Activated CD8-positive, alpha-beta T cell treated with anti-CD3 and anti-CD28 coated beads for 36 hours (primary cell): Measurements from ENCODE around the gene USP5. TPM values are rescaled to one million over a fixed set of nuclear protein-coding genes. Genes with fewer than 3 reads are reported as not detected.
"Not testable (repeated sequence)": the region's sequence is repeated elsewhere in the genome, so short reads cannot be mapped to it uniquely, and the experiment has no call there.

ENCODE experiments used
- ATAC-seq: fragments of 200-7000 bp; cut with Tn5 transposase; one replicate; pipeline ENCODE4 v1.10.0; 2021; ENCODE audit warnings: mild to moderate bottlenecking, moderate library complexity
- CTCF ChIA-PET: fragments of 350-600 bp; sonication (Branson Sonifier 250); formaldehyde crosslinking; loops from one replicate; lab custom pipeline; 2021; ENCODE audit warnings: antibody characterized with exemption; lab: Charles Lee
- POLR2A ChIA-PET: fragments of 350-600 bp; sonication (Branson Sonifier 250); formaldehyde crosslinking; loops from one replicate; lab custom pipeline; 2021; ENCODE audit warnings: antibody characterized with exemption; lab: Charles Lee
- DNase-seq: peaks from one replicate; pipeline ENCODE4 v3.0.0-alpha.2; 2020
- H3K27ac Mint-ChIP-seq: one replicate; pipeline ENCODE4 v1.8.0; 2021; ENCODE audit warnings: mild to moderate bottlenecking, mixed read lengths
- H3K27me3 Mint-ChIP-seq: one replicate; pipeline ENCODE4 v1.8.0; 2021; ENCODE audit warnings: mixed read lengths
- H3K36me3 Mint-ChIP-seq: one replicate; pipeline ENCODE4 v1.8.0; 2021; ENCODE audit warnings: low read depth, mixed read lengths
- H3K4me1 Mint-ChIP-seq: one replicate; pipeline ENCODE4 v1.8.0; 2021; ENCODE audit warnings: low read depth, mixed read lengths
- H3K4me3 Mint-ChIP-seq: one replicate; pipeline ENCODE4 v1.8.0; 2021; ENCODE audit warnings: mild to moderate bottlenecking, moderate library complexity, mixed read lengths
- H3K9me3 Mint-ChIP-seq: one replicate; pipeline ENCODE4 v1.8.0; 2021; ENCODE audit warnings: mixed read lengths
- CTCF ChIP-seq: fragments of 200-600 bp; IDR thresholded peaks from one replicate; pipeline ENCODE4 v1.8.0; 2022; ENCODE audit warnings: antibody characterized with exemption, mild to moderate bottlenecking
- intact Hi-C: fragments of 100-400 bp; cut with micrococcal nuclease; formaldehyde crosslinking; loops from one replicate; pipeline ENCODE4 v1.10.0; 2022
- total RNA-seq, 2 experiments: library from RNA; stranded (reverse); gene quantifications; one replicate each; pipeline ENCODE4 v1.2.3, GENCODE V29; 2021

USP5 gene
- total RNA-seq, 2 experiments from 2014 or later, result 109 to 112 TPM

- DNase-seq (no peak), ATAC-seq (no peak)
- no peak overlapping the region for H3K27ac Mint-ChIP-seq
- intact Hi-C loops, result no loop called here
- no peak for TF ChIP-seq CTCF
- ChIA-PET POLR2A (interaction anchor here (0.7 to 2.4 kb wide), 4 partner anchors 11 to 41 kb away, joined by 3 to 7 read pairs (median 5); partner anchors contain the start of genes C12orf57, ENO2 and RNU7-1), CTCF (interaction anchor here (2.0 to 3.4 kb wide), 3 partner anchors 10 to 30 kb away, joined by 7 to 30 read pairs (median 14); partner anchors contain the start of gene SPSB2)
- no peaks in the 10 kb centered on the region for H3K9me3 Mint-ChIP-seq
- H3K4me3 Mint-ChIP-seq, result no peak overlapping the region
- peaks cover 12% of the 10 kb centered on the region for H3K4me1 Mint-ChIP-seq
- H3K36me3 Mint-ChIP-seq, result no peaks in the 10 kb centered on the region
- H3K27me3 Mint-ChIP-seq, result no peaks in the 10 kb centered on the region
Measured at GRCh38 chr12:6902448-6902847, 50.5 kb downstream of the USP5 start.

GRCh38 chr12:6903722-6904121 lies 51.8 kb downstream of the USP5 start:
- Mint-ChIP-seq H3K27me3 (no peaks in the 10 kb centered on the region), H3K4me1 (peaks cover 12% of the 10 kb centered on the region), H3K9me3 (no peaks in the 10 kb centered on the region), H3K27ac (no peak overlapping the region), H3K4me3 (no peak overlapping the region), H3K36me3 (no peaks in the 10 kb centered on the region)
- ChIA-PET CTCF (interaction anchor here (1.3 to 3.4 kb wide), 4 partner anchors 9 to 215 kb away, joined by 3 to 30 read pairs (median 10); partner anchors contain the start of genes SPSB2 and ZNF384), POLR2A (interaction anchor here (0.9 to 4.2 kb wide), 5 partner anchors 10 to 369 kb away, joined by 3 to 23 read pairs (median 7); partner anchors contain the start of genes C12orf57 and RNU7-1)
- ATAC-seq, result no peak
- DNase-seq, result no peak
- intact Hi-C loops, result no loop called here
- no peak for TF ChIP-seq CTCF

GRCh38 chr12:6904280-6905276 lies 52.6 kb downstream of the USP5 start, which contains the start of gene LRRC23:
TSS of gene LRRC23 (plus strand) at chr12:6904822. CDS start at chr12:6905634, 812 bp downstream.
- H3K4me1 Mint-ChIP-seq, result peaks cover 10% of the 10 kb centered on the region
- CTCF ChIA-PET, result interaction anchor here (0.9 to 4.0 kb wide), 8 partner anchors 9 to 216 kb away, joined by 3 to 30 read pairs (median 4); partner anchors contain the start of genes SPSB2 and ZNF384
- ATAC-seq (peak; percentile 96), DNase-seq (peak; percentile 100)
- no peaks in the 10 kb centered on the region for H3K27me3 Mint-ChIP-seq
- no peak within 1 kb of the TSS for H3K27ac Mint-ChIP-seq
- POLR2A ChIA-PET, result interaction anchor here (0.8 to 4.2 kb wide), 9 partner anchors 9 to 39 kb away, joined by 3 to 23 read pairs (median 7); partner anchors contain the start of genes C12orf57, ENO2, RNU7-1 and SPSB2
- H3K4me3 Mint-ChIP-seq, result no peak within 1 kb of the TSS
- H3K9me3 Mint-ChIP-seq, result no peaks in the 10 kb centered on the region
- TF ChIP-seq CTCF, result no peak
- no peaks in the 10 kb centered on the region for H3K36me3 Mint-ChIP-seq
- intact Hi-C loops, result no loop called here

- no peaks in the 10 kb centered on the region for H3K9me3 Mint-ChIP-seq
- intact Hi-C loops, result no loop called here
- TF ChIP-seq CTCF, result no peak
- H3K36me3 Mint-ChIP-seq, result no peaks in the 10 kb centered on the region
- H3K4me1 Mint-ChIP-seq, result peaks cover 2% of the 10 kb centered on the region
- no peak for ATAC-seq
- ChIA-PET POLR2A (interaction anchor here (0.8 to 4.2 kb wide), 12 partner anchors 8 to 38 kb away, joined by 3 to 23 read pairs (median 4); partner anchors contain the start of genes C12orf57, ENO2, RNU7-1 and SPSB2), CTCF (interaction anchor here (0.9 to 4.0 kb wide), 9 partner anchors 8 to 217 kb away, joined by 3 to 16 read pairs (median 3); partner anchors contain the start of genes SPSB2 and ZNF384)
- DNase-seq, result no peak
- no peaks in the 10 kb centered on the region for H3K27me3 Mint-ChIP-seq
- no peak overlapping the region for H3K27ac Mint-ChIP-seq
- H3K4me3 Mint-ChIP-seq, result no peak overlapping the region
Measured at GRCh38 chr12:6905414-6906040, 53.6 kb downstream of the USP5 start.

- H3K4me1 Mint-ChIP-seq, DNase-seq, H3K9me3 Mint-ChIP-seq, H3K4me3 Mint-ChIP-seq, intact Hi-C loops, H3K27ac Mint-ChIP-seq, H3K27me3 Mint-ChIP-seq, H3K36me3 Mint-ChIP-seq, ATAC-seq: not testable (repeated sequence)
- ChIA-PET POLR2A (interaction anchor here (1.2 to 2.4 kb wide), 4 partner anchors 17 to 37 kb away, joined by 3 to 11 read pairs (median 6); no protein-coding TSS in a partner anchor), CTCF (interaction anchor here (1.0 to 4.0 kb wide), 6 partner anchors 17 to 83 kb away, joined by 3 to 16 read pairs (median 5); partner anchors contain the start of gene SPSB2)
Measured at GRCh38 chr12:6908141-6908540, 56.2 kb downstream of the USP5 start.
